ENCODE results near the gene EPC2. TPM values are rescaled to one million over a fixed set of nuclear protein-coding genes. Genes with fewer than 3 reads are reported as not detected.
A peak's percentile ranks its signal among the peaks of the same experiment; 100 is the strongest.
"Not testable (repeated sequence)": the region's sequence is repeated elsewhere in the genome, so short reads cannot be mapped to it uniquely, and the experiment has no call there.

Gene EPC2
- total and polyA plus RNA-seq, 2 experiments from 2014 or later, result 2.4 to 14.0 TPM

GRCh38 chr2:148781544-148781943 is 137.0 kb downstream of the EPC2 start:
- no peak for TF ChIP-seq CTCF (IDR thresholded peaks at IDR 0.05; ENCODE audit: low read depth, low read length)
- Histone ChIP-seq H3K4me3 (no peak overlapping the region), H3K27ac (no peak overlapping the region), H3K4me1 (ENCODE audit: low read depth) (no peaks in the 10 kb centered on the region), H3K36me3 (peaks cover 35% of the 10 kb centered on the region), H3K9me3 (ENCODE audit: low read depth) (no peaks in the 10 kb centered on the region), H3K27me3 (no peaks in the 10 kb centered on the region)
- DNase-seq (ENCODE audit: low read depth in 1 of 2, low spot score in 1 of 2), result no peak

GRCh38 chr2:148789059-148789458 is 144.5 kb downstream of the EPC2 start:
- no peak overlapping the region for H3K27ac ChIP-seq
- no peaks in the 10 kb centered on the region for H3K27me3 ChIP-seq
- H3K36me3 ChIP-seq, result peaks cover 24% of the 10 kb centered on the region
- no peak for DNase-seq (ENCODE audit: low read depth in 1 of 2, low spot score in 1 of 2)
- no peak for TF ChIP-seq CTCF (IDR thresholded peaks at IDR 0.05; ENCODE audit: low read depth, low read length)
- H3K9me3 ChIP-seq (ENCODE audit: low read depth), result no peaks in the 10 kb centered on the region
- no peaks in the 10 kb centered on the region for H3K4me1 ChIP-seq (ENCODE audit: low read depth)
- H3K4me3 ChIP-seq, result no peak overlapping the region

GRCh38 chr2:148790172-148790571 is 145.6 kb downstream of the EPC2 start:
- not testable (repeated sequence) for H3K4me3 ChIP-seq; H3K27me3 ChIP-seq; H3K27ac ChIP-seq; H3K4me1 ChIP-seq (ENCODE audit: low read depth); DNase-seq (ENCODE audit: low read depth in 1 of 2, low spot score in 1 of 2); H3K9me3 ChIP-seq (ENCODE audit: low read depth)
- peaks cover 18% of the 10 kb centered on the region for H3K36me3 ChIP-seq

GRCh38 chr2:148794558-148794957 is 150.0 kb downstream of the EPC2 start:
- Histone ChIP-seq H3K4me3 (no peak overlapping the region), H3K27me3 (no peaks in the 10 kb centered on the region), H3K4me1 (ENCODE audit: low read depth) (no peaks in the 10 kb centered on the region), H3K36me3 (no peaks in the 10 kb centered on the region), H3K27ac (no peak overlapping the region), H3K9me3 (ENCODE audit: low read depth) (no peaks in the 10 kb centered on the region)
- no peak for TF ChIP-seq CTCF (IDR thresholded peaks at IDR 0.05; ENCODE audit: low read depth, low read length)
- peak in 1 of 2 donors; percentile 14 for DNase-seq (ENCODE audit: low read depth in 1 of 2, low spot score in 1 of 2)

GRCh38 chr2:148796735-148797512 is 152.4 kb downstream of the EPC2 start:
- no peak for DNase-seq (ENCODE audit: low read depth in 1 of 2, low spot score in 1 of 2)
- Histone ChIP-seq H3K27ac (no peak overlapping the region), H3K4me3 (no peak overlapping the region), H3K9me3 (ENCODE audit: low read depth) (no peaks in the 10 kb centered on the region), H3K4me1 (ENCODE audit: low read depth) (no peaks in the 10 kb centered on the region), H3K36me3 (no peaks in the 10 kb centered on the region), H3K27me3 (no peaks in the 10 kb centered on the region)
- TF ChIP-seq CTCF (IDR thresholded peaks at IDR 0.05; ENCODE audit: low read depth, low read length), result no peak

GRCh38 chr2:148802448-148803220 is 158.1 kb downstream of the EPC2 start:
- H3K36me3 ChIP-seq, result no peaks in the 10 kb centered on the region
- no peaks in the 10 kb centered on the region for H3K27me3 ChIP-seq
- no peak for TF ChIP-seq CTCF (IDR thresholded peaks at IDR 0.05; ENCODE audit: low read depth, low read length)
- H3K4me3 ChIP-seq, result no peak overlapping the region
- H3K4me1 ChIP-seq (ENCODE audit: low read depth), result no peaks in the 10 kb centered on the region
- no peak for DNase-seq (ENCODE audit: low read depth in 1 of 2, low spot score in 1 of 2)
- H3K9me3 ChIP-seq (ENCODE audit: low read depth), result no peaks in the 10 kb centered on the region
- H3K27ac ChIP-seq, result no peak overlapping the region

All from cardiac muscle cell (in vitro differentiated cells and primary cell).